ENCODE measurements around the gene APCDD1.

DNA sequence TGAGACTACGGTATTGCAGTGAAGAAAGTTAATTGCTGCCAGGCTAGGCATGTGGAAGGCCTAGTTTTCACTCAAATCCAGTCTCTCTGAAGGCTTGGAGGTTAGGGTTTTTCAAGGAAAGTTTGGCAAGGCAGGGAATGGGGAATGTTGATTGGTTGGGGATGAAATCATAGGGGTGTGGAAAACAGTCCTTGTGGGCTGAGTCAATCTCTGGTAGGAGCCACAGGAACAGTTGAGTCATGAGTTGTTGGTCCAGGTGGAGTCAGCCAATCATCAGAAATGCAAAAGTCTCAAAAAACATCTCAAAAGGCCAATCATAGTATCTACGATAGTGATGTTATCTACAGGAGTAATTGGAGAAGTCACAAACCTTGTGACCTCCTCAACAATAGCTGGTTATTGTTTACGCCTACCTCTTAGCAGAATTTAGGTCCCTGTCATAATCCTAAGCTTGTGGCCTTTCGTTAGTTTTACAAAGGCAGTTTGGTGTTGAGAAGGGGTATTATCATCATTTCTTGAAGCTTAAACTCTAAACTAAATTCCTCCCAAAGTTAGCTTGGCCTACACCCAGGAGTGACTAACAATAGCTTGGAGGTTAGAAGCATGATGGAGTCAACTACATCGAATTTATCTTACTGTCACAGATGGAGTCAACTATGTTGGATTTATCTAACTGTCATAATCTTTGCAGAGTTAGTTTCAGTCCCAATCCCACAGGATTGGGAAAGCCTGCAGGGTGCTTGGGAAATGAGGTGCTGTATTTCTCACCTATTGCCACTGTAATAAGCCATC, 33.7 kb upstream of the APCDD1 start:
- TF ChIP-seq, protein P1, sequence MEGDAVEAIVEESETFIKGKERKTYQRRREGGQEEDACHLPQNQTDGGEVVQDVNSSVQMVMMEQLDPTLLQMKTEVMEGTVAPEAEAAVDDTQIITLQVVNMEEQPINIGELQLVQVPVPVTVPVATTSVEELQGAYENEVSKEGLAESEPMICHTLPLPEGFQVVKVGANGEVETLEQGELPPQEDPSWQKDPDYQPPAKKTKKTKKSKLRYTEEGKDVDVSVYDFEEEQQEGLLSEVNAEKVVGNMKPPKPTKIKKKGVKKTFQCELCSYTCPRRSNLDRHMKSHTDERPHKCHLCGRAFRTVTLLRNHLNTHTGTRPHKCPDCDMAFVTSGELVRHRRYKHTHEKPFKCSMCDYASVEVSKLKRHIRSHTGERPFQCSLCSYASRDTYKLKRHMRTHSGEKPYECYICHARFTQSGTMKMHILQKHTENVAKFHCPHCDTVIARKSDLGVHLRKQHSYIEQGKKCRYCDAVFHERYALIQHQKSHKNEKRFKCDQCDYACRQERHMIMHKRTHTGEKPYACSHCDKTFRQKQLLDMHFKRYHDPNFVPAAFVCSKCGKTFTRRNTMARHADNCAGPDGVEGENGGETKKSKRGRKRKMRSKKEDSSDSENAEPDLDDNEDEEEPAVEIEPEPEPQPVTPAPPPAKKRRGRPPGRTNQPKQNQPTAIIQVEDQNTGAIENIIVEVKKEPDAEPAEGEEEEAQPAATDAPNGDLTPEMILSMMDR (IDR thresholded peaks at IDR 0.05; ENCODE audit: low read depth, low read length, poor library complexity, severe bottlenecking), result no peak
- TF ChIP-seq EZH2phosphoT487 (IDR thresholded peaks at IDR 0.05; ENCODE audit: borderline replicate concordance, low read length), result no peak
